ENCODE data around the gene LTA. TPM values are rescaled to one million over a fixed set of nuclear protein-coding genes. Genes with fewer than 3 reads are reported as not detected.

The LTA gene
- total RNA-seq, 1 experiment from 2014 or later: not detected

- Histone ChIP-seq H3K79me1 (ENCODE audit: insufficient read depth, low read depth, low read length, poor library complexity, severe bottlenecking) (peaks cover 1% of the 10 kb centered on the region), H2BK120ac (ENCODE audit: low read depth, low read length, poor library complexity, severe bottlenecking) (no peak within 1 kb of the TSS), H3T11ph (ENCODE audit: low read length) (no peak within 1 kb of the TSS), H2BK12ac (ENCODE audit: insufficient read length, low read depth, low read length) (no peak within 1 kb of the TSS), H2AFZ (ENCODE audit: low read length) (no peak within 1 kb of the TSS), H3K56ac (ENCODE audit: insufficient read length, low read depth, low read length) (no peak within 1 kb of the TSS), H2BK20ac (ENCODE audit: low read depth, low read length, poor library complexity, severe bottlenecking) (no peak within 1 kb of the TSS), H3K9me3 (ENCODE audit: control insufficient read depth, low read depth, low read length) (no peaks in the 10 kb centered on the region), H3K23me2 (ENCODE audit: insufficient read length, low read depth, low read length, poor library complexity, severe bottlenecking) (no peaks in the 10 kb centered on the region), H2BK5ac (ENCODE audit: insufficient read length, low read length) (no peak within 1 kb of the TSS), H3K4me2 (ENCODE audit: insufficient read depth, insufficient read length, low read length) (no peak within 1 kb of the TSS), H3K4ac (ENCODE audit: low read depth, low read length) (no peak within 1 kb of the TSS), H3K27ac (ENCODE audit: insufficient read length, low read depth, low read length) (no peak within 1 kb of the TSS), H3K14ac (ENCODE audit: insufficient read depth, low read length) (no peak within 1 kb of the TSS), H3K23ac (ENCODE audit: insufficient read length, low read depth, low read length) (no peak within 1 kb of the TSS), H3K4me1 (ENCODE audit: insufficient read depth, low read length) (no peaks in the 10 kb centered on the region; the same call in 1 of the 2 replicates), H3K9ac (ENCODE audit: extremely low read depth, insufficient read length, low read length) (no peak within 1 kb of the TSS), H2AK5ac (ENCODE audit: insufficient read length, low read length) (no peak within 1 kb of the TSS), H2BK15ac (ENCODE audit: low read depth, low read length) (no peak within 1 kb of the TSS), H4K8ac (replicated peaks; ENCODE audit: insufficient read length, low read depth, low read length) (no peak within 1 kb of the TSS), H3K79me2 (ENCODE audit: insufficient read depth, low read length) (no peaks in the 10 kb centered on the region), H4K91ac (ENCODE audit: insufficient read length, low read depth, low read length) (no peak within 1 kb of the TSS), H3K18ac (ENCODE audit: insufficient read length, low read depth, low read length) (no peak within 1 kb of the TSS), H3K27me3 (ENCODE audit: insufficient read depth, low read length) (no peaks in the 10 kb centered on the region), H4K20me1 (ENCODE audit: control insufficient read depth, insufficient read depth, insufficient read length) (peaks cover 2% of the 10 kb centered on the region), H4K5ac (ENCODE audit: insufficient read length, low read depth, low read length) (no peak within 1 kb of the TSS)
- no peaks in the 10 kb centered on the region for H3K27me3 Mint-ChIP-seq (ENCODE audit: low read depth)
- no CpG with 5 or more reads among the region's 7 CpGs for WGBS (ENCODE audit: extremely low coverage, insufficient read length, low lambda C conversion rate)
- TF ChIP-seq, protein P1, sequence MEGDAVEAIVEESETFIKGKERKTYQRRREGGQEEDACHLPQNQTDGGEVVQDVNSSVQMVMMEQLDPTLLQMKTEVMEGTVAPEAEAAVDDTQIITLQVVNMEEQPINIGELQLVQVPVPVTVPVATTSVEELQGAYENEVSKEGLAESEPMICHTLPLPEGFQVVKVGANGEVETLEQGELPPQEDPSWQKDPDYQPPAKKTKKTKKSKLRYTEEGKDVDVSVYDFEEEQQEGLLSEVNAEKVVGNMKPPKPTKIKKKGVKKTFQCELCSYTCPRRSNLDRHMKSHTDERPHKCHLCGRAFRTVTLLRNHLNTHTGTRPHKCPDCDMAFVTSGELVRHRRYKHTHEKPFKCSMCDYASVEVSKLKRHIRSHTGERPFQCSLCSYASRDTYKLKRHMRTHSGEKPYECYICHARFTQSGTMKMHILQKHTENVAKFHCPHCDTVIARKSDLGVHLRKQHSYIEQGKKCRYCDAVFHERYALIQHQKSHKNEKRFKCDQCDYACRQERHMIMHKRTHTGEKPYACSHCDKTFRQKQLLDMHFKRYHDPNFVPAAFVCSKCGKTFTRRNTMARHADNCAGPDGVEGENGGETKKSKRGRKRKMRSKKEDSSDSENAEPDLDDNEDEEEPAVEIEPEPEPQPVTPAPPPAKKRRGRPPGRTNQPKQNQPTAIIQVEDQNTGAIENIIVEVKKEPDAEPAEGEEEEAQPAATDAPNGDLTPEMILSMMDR (conservative IDR thresholded peaks at IDR 0.05): no peak
- H3K9me3 Mint-ChIP-seq: no peaks in the 10 kb centered on the region; a peak in 1 of 5 replicates
- peaks cover 37 to 46% (median 41%) of the 10 kb centered on the region in 3 experiments; a peak in 6 of 7 replicates for H3K36me3 Mint-ChIP-seq (ENCODE audit: insufficient read depth in 1 of 3, low read depth in 3 of 3)
- peak within 1 kb of the TSS in 2 of 3 experiments; percentile 52 to 67; a peak in 3 of 7 replicates for H3K27ac Mint-ChIP-seq
- DNase-seq: no peak
- H3K4me3 Mint-ChIP-seq: peak within 1 kb of the TSS in 1 of 2 experiments; percentile 46; a peak in 2 of 5 replicates
- H3K4me1 Mint-ChIP-seq: peaks cover 23 to 33% of the 10 kb centered on the region in 2 experiments
Observed at GRCh38 chr6:31528821-31529328, 43.2 kb upstream of the LTA start, which contains the start of gene MCCD1. TSS of gene MCCD1 (plus strand) at chr6:31528962. CDS start at chr6:31529015, 53 bp downstream.

Data from H9 (cell line).